HCT116 (cell line): ENCODE data around the gene APOBEC3F. TPM values are rescaled to one million over a fixed set of nuclear protein-coding genes. Genes with fewer than 3 reads are reported as not detected.
"Not testable (repeated sequence)": the region's sequence is repeated elsewhere in the genome, so short reads cannot be mapped to it uniquely, and the experiment has no call there.

Source experiments
- ATAC-seq: fragments of 200-7000 bp; cut with Tn5 transposase; 2 replicates; pipeline ENCODE4 v1.9.1; 2020; ENCODE audit warnings: mild to moderate bottlenecking, moderate library complexity
- BruUV-seq: library from RNA; stranded (reverse); fragments of 400-500 nt; replicated peaks from 2 replicates; lab custom pipeline; 2021; lab: Mats Ljungman, UMichigan
- CTCF ChIA-PET: fragments of 300-600 bp; sonication (Branson Sonifier 250); formaldehyde crosslinking; loops from one replicate; lab custom pipeline; 2021; ENCODE audit warnings: antibody characterized with exemption; lab: Charles Lee
- POLR2A ChIA-PET: fragments of 300-600, 350-600 bp; sonication (Branson Sonifier 250); formaldehyde crosslinking; loops from one replicate; lab custom pipeline; 2021; ENCODE audit warnings: antibody characterized with exemption; lab: Charles Lee
- RAD21 ChIA-PET, 2 experiments: fragments of 300-600 bp; sonication (Branson Sonifier 250); formaldehyde crosslinking; loops; one replicate each; lab custom pipeline; 2023; ENCODE audit warnings: low total read pairs in 2 of 2; ENCODE audit not compliant: uncharacterized antibody in 2 of 2, unreplicated experiment in 2 of 2, low non-redundant PET in 1 of 2; lab: Charles Lee
- DNase-seq: peaks from one replicate; pipeline ENCODE4 v3.0.0-alpha.2; 2010; ENCODE audit warnings: low read depth, low spot score
- H2AFZ ChIP-seq: fragments of 200-600 bp; shearing (Covaris generic), sonication (generic); 2 replicates; pipeline ENCODE4 v1.6.1; 2017; ENCODE audit warnings: low read depth, mixed run types, mixed read lengths, antibody characterized with exemption, low read length; ENCODE audit not compliant: poor library complexity, severe bottlenecking
- H3K27ac ChIP-seq: 2 replicates; pipeline ENCODE4 v1.5.1; 2012; ENCODE audit warnings: low read depth, low read length
- H3K27me3 ChIP-seq: fragments of 200-600 bp; sonication (generic); 2 replicates; pipeline ENCODE4 v1.6.1; 2016; ENCODE audit warnings: mixed run types, low read length, mixed read lengths; ENCODE audit not compliant: insufficient read depth
- H3K36me3 ChIP-seq, 2 experiments: fragments of 200-500 bp in 1 of 2; fragments of 200-600 bp in 1 of 2; sonication (Bioruptor generic) in 1 of 2; sonication (generic) in 1 of 2; 2 replicates each; pipeline versions ENCODE4 v1.5.1 to v1.6.1; 2014 to 2016; ENCODE audit warnings: low read length in 2 of 2, inconsistent platforms in 1 of 2, mixed read lengths in 1 of 2, mixed run types in 1 of 2; ENCODE audit not compliant: insufficient read depth in 2 of 2, control insufficient read depth in 1 of 2
- H3K4me1 ChIP-seq, 2 experiments: fragments of 200-600 bp in 1 of 2; sonication (generic) in 1 of 2; 2 replicates each; pipeline versions ENCODE4 v1.5.1 to v1.6.1; 2012 to 2017; ENCODE audit warnings: low read length in 2 of 2, inconsistent platforms in 1 of 2, mild to moderate bottlenecking in 1 of 2, mixed read lengths in 1 of 2, mixed run types in 1 of 2, moderate library complexity in 1 of 2; ENCODE audit not compliant: insufficient read depth in 2 of 2, control insufficient read depth in 1 of 2
- H3K4me2 ChIP-seq: fragments of 200-600 bp; sonication (generic); 2 replicates; pipeline ENCODE4 v1.6.1; 2017; ENCODE audit warnings: mixed run types, low read length, mixed read lengths
- H3K4me3 ChIP-seq, 2 experiments: fragments of 200-600 bp in 1 of 2; sonication (generic) in 1 of 2; replicated peaks in 1 of 2; 2 replicates each; pipeline ENCODE4 v1.5.1; 2011 to 2016; ENCODE audit warnings: low read length in 2 of 2, control low read depth in 1 of 2, low read depth in 1 of 2, mild to moderate bottlenecking in 1 of 2, mixed read lengths in 1 of 2, mixed run types in 1 of 2
- H3K79me2 ChIP-seq: fragments of 200-600 bp; sonication (generic); 2 replicates; pipeline ENCODE4 v1.6.1; 2017; ENCODE audit warnings: mild to moderate bottlenecking, mixed run types, low read length, moderate library complexity, mixed read lengths; ENCODE audit not compliant: insufficient read depth
- H3K9ac ChIP-seq: fragments of 200-600 bp; sonication (generic); 2 replicates; pipeline ENCODE4 v1.6.1; 2016; ENCODE audit warnings: low read length, mixed read lengths
- H3K9me2 ChIP-seq: fragments of 200-600 bp; sonication (generic), shearing (Covaris generic); 2 replicates; pipeline ENCODE4 v1.6.1; 2017; ENCODE audit warnings: mixed run types, mild to moderate bottlenecking, moderate library complexity; ENCODE audit not compliant: insufficient read depth
- H3K9me3 ChIP-seq, 2 experiments: fragments of 200-500 bp in 1 of 2; fragments of 200-600 bp in 1 of 2; sonication (Bioruptor generic) in 1 of 2; sonication (generic) in 1 of 2; 2 replicates each; pipeline ENCODE4 v1.6.1; 2014 to 2017; ENCODE audit warnings: low read length in 2 of 2, mixed read lengths in 2 of 2, inconsistent platforms in 1 of 2, low read depth in 1 of 2, mild to moderate bottlenecking in 1 of 2, mixed run types in 1 of 2, moderate library complexity in 1 of 2; ENCODE audit not compliant: control insufficient read depth in 1 of 2, insufficient read depth in 1 of 2
- H4K20me1 ChIP-seq: fragments of 200-600 bp; sonication (generic), shearing (Covaris generic); 2 replicates; pipeline ENCODE4 v1.6.1; 2017; ENCODE audit warnings: mixed run types, mild to moderate bottlenecking, moderate library complexity; ENCODE audit not compliant: insufficient read depth
- EZH2 ChIP-seq: fragments of 200-600 bp; sonication (generic); IDR thresholded peaks from 2 replicates; pipeline ENCODE4 v1.6.1; 2017; ENCODE audit warnings: antibody characterized with exemption, mixed run types
- POLR2AphosphoS5 ChIP-seq: IDR thresholded peaks from 2 replicates; pipeline ENCODE4 v1.6.1; 2011; ENCODE audit warnings: mild to moderate bottlenecking, low read depth, low read length, moderate library complexity
- TCF7L2 ChIP-seq: IDR thresholded peaks from 2 replicates; pipeline ENCODE4 v1.7.0; 2011; ENCODE audit warnings: borderline replicate concordance, inconsistent platforms; ENCODE audit not compliant: insufficient read depth, insufficient read length; ENCODE audit errors: extremely low read depth
- ZNF274 ChIP-seq: fragments of 200-500 bp; sonication (Bioruptor generic); IDR thresholded peaks from 2 replicates; pipeline ENCODE4 v1.6.1; 2014; ENCODE audit warnings: mild to moderate bottlenecking, low read depth, low read length, inconsistent platforms
- intact Hi-C: fragments of 100-400 bp; cut with micrococcal nuclease; formaldehyde crosslinking; loops from 2 replicates; pipeline ENCODE4 v1.10.0; 2022
- total RNA-seq: library from RNA; stranded (reverse); gene quantifications from one replicate; pipeline ENCODE4 v1.2.1, GENCODE V29; 2021; ENCODE audit not compliant: unreplicated experiment
- TF ChIP-seq, protein P1 (sequence below): IDR thresholded peaks from 2 replicates; pipeline ENCODE4 v1.6.1; 2012
- TF ChIP-seq, protein P2 (sequence below), 3 experiments: fragments of 200-600 bp in 1 of 3; sonication (generic) in 1 of 3; IDR thresholded peaks in 2 of 3; conservative IDR thresholded peaks in 1 of 3; 2 replicates each; pipeline ENCODE4 v1.5.1; 2012 to 2017; ENCODE audit warnings: low read depth in 2 of 3, low read length in 2 of 3, antibody characterized with exemption in 1 of 3, borderline replicate concordance in 1 of 3, control low read depth in 1 of 3, mild to moderate bottlenecking in 1 of 3, mixed read lengths in 1 of 3, mixed run types in 1 of 3, moderate library complexity in 1 of 3; ENCODE audit not compliant: insufficient read depth in 1 of 3

APOBEC3F gene
- total RNA-seq, 1 experiment from 2014 or later: 11.1 TPM

DNA sequence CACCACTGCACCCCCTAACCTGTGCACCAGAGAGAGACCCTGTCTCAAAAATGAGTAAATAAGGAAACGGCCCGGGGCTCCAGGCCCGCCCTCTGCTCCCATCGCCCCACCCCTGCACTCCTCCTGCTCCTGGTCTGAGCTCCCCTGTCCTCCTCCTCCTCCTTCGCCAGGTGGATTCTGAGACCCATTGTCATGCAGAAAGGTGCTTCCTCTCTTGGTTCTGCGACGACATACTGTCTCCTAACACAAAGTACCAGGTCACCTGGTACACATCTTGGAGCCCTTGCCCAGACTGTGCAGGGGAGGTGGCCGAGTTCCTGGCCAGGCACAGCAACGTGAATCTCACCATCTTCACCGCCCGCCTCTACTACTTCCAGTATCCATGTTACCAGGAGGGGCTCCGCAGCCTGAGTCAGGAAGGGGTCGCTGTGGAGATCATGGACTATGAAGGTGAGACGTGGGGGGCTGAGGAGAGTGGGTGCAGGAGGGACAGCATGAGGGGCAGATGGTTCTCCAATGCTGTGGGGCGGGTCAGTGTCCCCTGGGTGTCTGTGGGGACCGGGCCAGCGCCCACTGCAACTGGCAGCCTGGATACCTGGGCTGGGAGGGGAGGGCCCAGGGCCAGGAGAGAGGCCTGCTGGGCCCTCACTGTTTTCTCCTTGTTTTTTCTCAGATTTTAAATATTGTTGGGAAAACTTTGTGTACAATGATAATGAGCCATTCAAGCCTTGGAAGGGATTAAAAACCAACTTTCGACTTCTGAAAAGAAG, 22.9 kb upstream of the APOBEC3F start (continued):
- TF ChIP-seq POLR2AphosphoS5: no peak

DNA sequence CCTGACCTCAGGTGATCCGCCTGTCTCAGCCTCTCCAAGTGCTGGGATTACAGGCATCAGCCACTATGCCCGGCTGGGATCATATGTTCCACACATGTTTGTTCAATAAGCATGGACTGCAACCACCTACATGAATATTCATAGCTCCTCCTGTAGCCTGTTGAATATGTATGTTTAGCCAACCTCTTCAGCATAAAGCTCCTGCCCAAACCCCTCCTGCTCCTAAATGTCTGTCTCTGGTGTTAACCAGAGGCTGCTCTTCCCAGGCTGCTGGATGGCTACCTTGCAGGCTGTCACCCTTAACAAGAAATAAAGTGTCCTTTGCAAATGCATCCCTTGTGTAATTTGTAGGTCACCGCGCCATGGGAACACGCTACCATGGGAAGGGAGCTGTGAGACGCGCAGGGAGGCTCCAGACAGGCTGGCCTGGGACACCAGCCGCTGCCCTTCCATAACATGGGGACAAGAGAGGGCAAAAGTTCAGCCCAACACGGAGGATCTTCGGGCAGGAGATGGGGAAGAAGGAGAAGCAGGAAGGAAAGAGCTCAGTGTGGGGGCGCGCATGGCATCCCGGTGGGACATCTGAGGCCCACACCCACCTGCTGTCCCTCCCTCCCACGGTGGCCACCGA, 20.5 kb upstream of the APOBEC3F start:
- not testable (repeated sequence) for H3K4me3 ChIP-seq

DNA sequence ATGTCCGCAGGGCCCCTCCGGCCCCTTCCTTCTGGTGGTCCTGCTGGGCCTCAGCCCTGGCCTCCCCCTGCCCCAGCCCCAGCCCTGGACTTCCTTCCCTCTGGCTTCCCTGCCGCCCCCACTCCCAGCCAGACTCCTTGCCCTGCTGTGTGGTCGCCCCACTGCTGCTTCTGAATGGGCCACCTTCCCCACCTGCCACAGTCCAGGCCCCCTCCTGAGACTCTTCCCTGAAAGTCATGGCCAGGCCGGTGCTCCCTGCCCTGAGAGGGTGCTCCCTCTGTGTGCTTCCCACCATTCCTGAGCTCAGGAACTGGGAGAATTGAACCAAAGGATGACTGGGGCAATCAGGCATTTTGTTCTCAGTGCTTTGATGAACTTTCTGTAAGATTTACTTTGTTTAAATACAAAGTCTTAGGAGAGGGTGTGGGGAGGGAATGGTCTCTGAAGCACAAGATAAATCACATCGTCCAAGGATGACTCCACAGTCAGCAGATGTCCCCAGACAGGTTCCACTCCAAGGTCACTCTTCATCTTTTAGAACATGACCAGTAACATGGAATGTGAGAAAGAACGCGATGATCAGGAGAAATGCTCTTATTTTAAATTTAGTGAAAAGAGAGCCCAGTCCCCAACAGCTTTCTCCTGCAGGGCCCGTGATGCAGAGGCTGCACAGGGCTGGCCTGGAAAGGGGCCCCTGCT, 19.0 kb upstream of the APOBEC3F start:
- ATAC-seq: no peak

More for the DNA sequence above, 20.5 kb upstream of the APOBEC3F start:
- ATAC-seq, H3K9me2 ChIP-seq, DNase-seq, H3K36me3 ChIP-seq, H3K79me2 ChIP-seq, H4K20me1 ChIP-seq, RAD21 ChIA-PET, H2AFZ ChIP-seq, H3K27me3 ChIP-seq, POLR2A ChIA-PET, BruUV-seq, CTCF ChIA-PET, intact Hi-C loops, H3K4me2 ChIP-seq, H3K4me1 ChIP-seq, H3K9ac ChIP-seq, H3K9me3 ChIP-seq, H3K27ac ChIP-seq: not testable (repeated sequence)

More for the DNA sequence above, 19.0 kb upstream of the APOBEC3F start:
- Histone ChIP-seq H2AFZ (no peak overlapping the region), H3K9ac (no peak overlapping the region), H3K27me3 (no peaks in the 10 kb centered on the region), H3K79me2 (no peaks in the 10 kb centered on the region), H3K27ac (no peak overlapping the region), H3K36me3 (peaks cover 0 to 4% of the 10 kb centered on the region in 2 experiments; a peak in 2 of 4 replicates), H3K4me1 (no peaks in the 10 kb centered on the region), H3K4me3 (no peak overlapping the region), H4K20me1 (no peaks in the 10 kb centered on the region), H3K4me2 (no peak overlapping the region), H3K9me2 (no peaks in the 10 kb centered on the region), H3K9me3 (no peaks in the 10 kb centered on the region)
- POLR2A ChIA-PET: interaction anchor here (0.7 kb wide), 1 partner anchor 27 kb away, joined by 4 read pairs; no protein-coding TSS in a partner anchor
- intact Hi-C loops: no loop called here
- RAD21 ChIA-PET: no interaction called here
- DNase-seq: no peak
- CTCF ChIA-PET: no interaction called here
- TF ChIP-seq ZNF274 (no peak), EZH2 (no peak), TCF7L2 (no peak)
- TF ChIP-seq, protein P1, sequence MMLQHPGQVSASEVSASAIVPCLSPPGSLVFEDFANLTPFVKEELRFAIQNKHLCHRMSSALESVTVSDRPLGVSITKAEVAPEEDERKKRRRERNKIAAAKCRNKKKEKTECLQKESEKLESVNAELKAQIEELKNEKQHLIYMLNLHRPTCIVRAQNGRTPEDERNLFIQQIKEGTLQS: no peak
- TF ChIP-seq, protein P2, sequence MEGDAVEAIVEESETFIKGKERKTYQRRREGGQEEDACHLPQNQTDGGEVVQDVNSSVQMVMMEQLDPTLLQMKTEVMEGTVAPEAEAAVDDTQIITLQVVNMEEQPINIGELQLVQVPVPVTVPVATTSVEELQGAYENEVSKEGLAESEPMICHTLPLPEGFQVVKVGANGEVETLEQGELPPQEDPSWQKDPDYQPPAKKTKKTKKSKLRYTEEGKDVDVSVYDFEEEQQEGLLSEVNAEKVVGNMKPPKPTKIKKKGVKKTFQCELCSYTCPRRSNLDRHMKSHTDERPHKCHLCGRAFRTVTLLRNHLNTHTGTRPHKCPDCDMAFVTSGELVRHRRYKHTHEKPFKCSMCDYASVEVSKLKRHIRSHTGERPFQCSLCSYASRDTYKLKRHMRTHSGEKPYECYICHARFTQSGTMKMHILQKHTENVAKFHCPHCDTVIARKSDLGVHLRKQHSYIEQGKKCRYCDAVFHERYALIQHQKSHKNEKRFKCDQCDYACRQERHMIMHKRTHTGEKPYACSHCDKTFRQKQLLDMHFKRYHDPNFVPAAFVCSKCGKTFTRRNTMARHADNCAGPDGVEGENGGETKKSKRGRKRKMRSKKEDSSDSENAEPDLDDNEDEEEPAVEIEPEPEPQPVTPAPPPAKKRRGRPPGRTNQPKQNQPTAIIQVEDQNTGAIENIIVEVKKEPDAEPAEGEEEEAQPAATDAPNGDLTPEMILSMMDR (IDR thresholded peaks at IDR 0.05 in 2 of 3, conservative IDR thresholded peaks at IDR 0.05 in 1 of 3; ENCODE audit: borderline replicate concordance in 1 of 3, insufficient read depth in 1 of 3, low read depth in 2 of 3, low read length in 2 of 3): no peak
- BruUV-seq: no TSS peak
